ENCODE measurements around the gene SPPL2C. TPM values are rescaled to one million over a fixed set of nuclear protein-coding genes. Genes with fewer than 3 reads are reported as not detected.

The SPPL2C gene
- total and polyA plus RNA-seq, 2 of the 13 experiments (the other 11 are each of a cell fraction or from before 2014, with no cell fraction given) = not detected

DNA sequence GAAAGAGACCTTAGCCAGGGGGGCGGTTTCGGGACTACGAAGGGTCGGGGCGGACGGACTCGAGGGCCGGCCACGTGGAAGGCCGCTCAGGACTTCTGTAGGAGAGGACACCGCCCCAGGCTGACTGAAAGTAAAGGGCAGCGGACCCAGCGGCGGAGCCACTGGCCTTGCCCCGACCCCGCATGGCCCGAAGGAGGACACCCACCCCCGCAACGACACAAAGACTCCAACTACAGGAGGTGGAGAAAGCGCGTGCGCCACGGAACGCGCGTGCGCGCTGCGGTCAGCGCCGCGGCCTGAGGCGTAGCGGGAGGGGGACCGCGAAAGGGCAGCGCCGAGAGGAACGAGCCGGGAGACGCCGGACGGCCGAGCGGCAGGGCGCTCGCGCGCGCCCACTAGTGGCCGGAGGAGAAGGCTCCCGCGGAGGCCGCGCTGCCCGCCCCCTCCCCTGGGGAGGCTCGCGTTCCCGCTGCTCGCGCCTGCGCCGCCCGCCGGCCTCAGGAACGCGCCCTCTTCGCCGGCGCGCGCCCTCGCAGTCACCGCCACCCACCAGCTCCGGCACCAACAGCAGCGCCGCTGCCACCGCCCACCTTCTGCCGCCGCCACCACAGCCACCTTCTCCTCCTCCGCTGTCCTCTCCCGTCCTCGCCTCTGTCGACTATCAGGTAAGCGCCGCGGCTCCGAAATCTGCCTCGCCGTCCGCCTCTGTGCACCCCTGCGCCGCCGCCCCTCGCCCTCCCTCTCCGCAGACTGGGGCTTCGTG is 49.5 kb downstream of the SPPL2C start, which contains the start of gene MAPT (continued):
- TF ChIP-seq ZNF292 (CRISPR knock-in tag; IDR thresholded peaks at IDR 0.05; ENCODE audit: borderline replicate concordance, low read depth) (no peak), MATR3 (CRISPR knock-in tag; IDR thresholded peaks at IDR 0.05) (no peak), HOXA9 (CRISPR knock-in tag; IDR thresholded peaks at IDR 0.05; ENCODE audit: borderline replicate concordance) (no peak), ZNF282 (IDR thresholded peaks at IDR 0.05; ENCODE audit: partially characterized antibody) (no peak), ZNF788 (CRISPR knock-in tag; IDR thresholded peaks at IDR 0.05; ENCODE audit: borderline replicate concordance) (no peak), ZNF782 (CRISPR knock-in tag; IDR thresholded peaks at IDR 0.05; ENCODE audit: borderline replicate concordance) (no peak), STAT5B (CRISPR knock-in tag; IDR thresholded peaks at IDR 0.05) (no peak), SIN3B (IDR thresholded peaks at IDR 0.05; ENCODE audit: low read length) (no peak), ZNF773 (CRISPR knock-in tag; IDR thresholded peaks at IDR 0.05; ENCODE audit: borderline replicate concordance) (0 out of 2 replicates have a peak, but pooled peaks have one; percentile 37), ZNF616 (CRISPR knock-in tag; IDR thresholded peaks at IDR 0.05; ENCODE audit: low read depth) (peak; percentile 43; the same call in 1 of the 2 replicates), ZNF724P (CRISPR knock-in tag; IDR thresholded peaks at IDR 0.05; ENCODE audit: borderline replicate concordance) (no peak), ZMYM3 (CRISPR knock-in tag; IDR thresholded peaks at IDR 0.05) (no peak), NFE2 (CRISPR knock-in tag; IDR thresholded peaks at IDR 0.05) (no peak), ZFP82 (CRISPR knock-in tag; IDR thresholded peaks at IDR 0.05; ENCODE audit: borderline replicate concordance) (no peak), SNAI1 (CRISPR knock-in tag; IDR thresholded peaks at IDR 0.05; ENCODE audit: borderline replicate concordance) (no peak), ZNF605 (CRISPR knock-in tag; IDR thresholded peaks at IDR 0.05) (no peak), ZNF674 (CRISPR knock-in tag; IDR thresholded peaks at IDR 0.05; ENCODE audit: low read depth) (no peak), BORCS8-MEF2B (CRISPR knock-in tag; IDR thresholded peaks at IDR 0.05) (no peak), FOXP1 (IDR thresholded peaks at IDR 0.05) (no peak), FOXP1 (CRISPR knock-in tag; IDR thresholded peaks at IDR 0.05) (no peak), ZKSCAN1 (IDR thresholded peaks at IDR 0.05; ENCODE audit: low read length) (no peak)
- TF ChIP-seq, protein P1, sequence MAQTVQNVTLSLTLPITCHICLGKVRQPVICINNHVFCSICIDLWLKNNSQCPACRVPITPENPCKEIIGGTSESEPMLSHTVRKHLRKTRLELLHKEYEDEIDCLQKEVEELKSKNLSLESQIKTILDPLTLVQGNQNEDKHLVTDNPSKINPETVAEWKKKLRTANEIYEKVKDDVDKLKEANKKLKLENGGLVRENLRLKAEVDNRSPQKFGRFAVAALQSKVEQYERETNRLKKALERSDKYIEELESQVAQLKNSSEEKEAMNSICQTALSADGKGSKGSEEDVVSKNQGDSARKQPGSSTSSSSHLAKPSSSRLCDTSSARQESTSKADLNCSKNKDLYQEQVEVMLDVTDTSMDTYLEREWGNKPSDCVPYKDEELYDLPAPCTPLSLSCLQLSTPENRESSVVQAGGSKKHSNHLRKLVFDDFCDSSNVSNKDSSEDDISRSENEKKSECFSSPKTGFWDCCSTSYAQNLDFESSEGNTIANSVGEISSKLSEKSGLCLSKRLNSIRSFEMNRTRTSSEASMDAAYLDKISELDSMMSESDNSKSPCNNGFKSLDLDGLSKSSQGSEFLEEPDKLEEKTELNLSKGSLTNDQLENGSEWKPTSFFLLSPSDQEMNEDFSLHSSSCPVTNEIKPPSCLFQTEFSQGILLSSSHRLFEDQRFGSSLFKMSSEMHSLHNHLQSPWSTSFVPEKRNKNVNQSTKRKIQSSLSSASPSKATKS (CRISPR knock-in tag; IDR thresholded peaks at IDR 0.05) = no peak
- TF ChIP-seq, protein P2, sequence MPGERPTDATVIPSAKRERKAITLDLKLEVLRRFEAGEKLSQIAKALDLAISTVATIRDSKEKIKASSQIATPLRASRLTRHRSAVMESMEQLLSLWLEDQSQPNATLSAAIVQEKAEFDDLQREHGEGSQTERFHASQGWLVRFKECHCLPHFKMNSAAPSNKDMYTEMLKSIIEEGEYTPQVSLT (CRISPR knock-in tag; IDR thresholded peaks at IDR 0.05; ENCODE audit: borderline replicate concordance, low read depth) = no peak
- TF ChIP-seq, protein P3, sequence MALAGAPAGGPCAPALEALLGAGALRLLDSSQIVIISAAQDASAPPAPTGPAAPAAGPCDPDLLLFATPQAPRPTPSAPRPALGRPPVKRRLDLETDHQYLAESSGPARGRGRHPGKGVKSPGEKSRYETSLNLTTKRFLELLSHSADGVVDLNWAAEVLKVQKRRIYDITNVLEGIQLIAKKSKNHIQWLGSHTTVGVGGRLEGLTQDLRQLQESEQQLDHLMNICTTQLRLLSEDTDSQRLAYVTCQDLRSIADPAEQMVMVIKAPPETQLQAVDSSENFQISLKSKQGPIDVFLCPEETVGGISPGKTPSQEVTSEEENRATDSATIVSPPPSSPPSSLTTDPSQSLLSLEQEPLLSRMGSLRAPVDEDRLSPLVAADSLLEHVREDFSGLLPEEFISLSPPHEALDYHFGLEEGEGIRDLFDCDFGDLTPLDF (CRISPR knock-in tag; IDR thresholded peaks at IDR 0.05) = no peak; the same call in 1 of the 2 replicates
- TF ChIP-seq, protein P4, sequence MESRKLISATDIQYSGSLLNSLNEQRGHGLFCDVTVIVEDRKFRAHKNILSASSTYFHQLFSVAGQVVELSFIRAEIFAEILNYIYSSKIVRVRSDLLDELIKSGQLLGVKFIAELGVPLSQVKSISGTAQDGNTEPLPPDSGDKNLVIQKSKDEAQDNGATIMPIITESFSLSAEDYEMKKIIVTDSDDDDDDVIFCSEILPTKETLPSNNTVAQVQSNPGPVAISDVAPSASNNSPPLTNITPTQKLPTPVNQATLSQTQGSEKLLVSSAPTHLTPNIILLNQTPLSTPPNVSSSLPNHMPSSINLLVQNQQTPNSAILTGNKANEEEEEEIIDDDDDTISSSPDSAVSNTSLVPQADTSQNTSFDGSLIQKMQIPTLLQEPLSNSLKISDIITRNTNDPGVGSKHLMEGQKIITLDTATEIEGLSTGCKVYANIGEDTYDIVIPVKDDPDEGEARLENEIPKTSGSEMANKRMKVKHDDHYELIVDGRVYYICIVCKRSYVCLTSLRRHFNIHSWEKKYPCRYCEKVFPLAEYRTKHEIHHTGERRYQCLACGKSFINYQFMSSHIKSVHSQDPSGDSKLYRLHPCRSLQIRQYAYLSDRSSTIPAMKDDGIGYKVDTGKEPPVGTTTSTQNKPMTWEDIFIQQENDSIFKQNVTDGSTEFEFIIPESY (CRISPR knock-in tag; IDR thresholded peaks at IDR 0.05) = peak; percentile 75
- TF ChIP-seq, protein P5, sequence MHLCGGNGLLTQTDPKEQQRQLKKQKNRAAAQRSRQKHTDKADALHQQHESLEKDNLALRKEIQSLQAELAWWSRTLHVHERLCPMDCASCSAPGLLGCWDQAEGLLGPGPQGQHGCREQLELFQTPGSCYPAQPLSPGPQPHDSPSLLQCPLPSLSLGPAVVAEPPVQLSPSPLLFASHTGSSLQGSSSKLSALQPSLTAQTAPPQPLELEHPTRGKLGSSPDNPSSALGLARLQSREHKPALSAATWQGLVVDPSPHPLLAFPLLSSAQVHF (CRISPR knock-in tag; IDR thresholded peaks at IDR 0.05) = no peak

Data from HepG2 (cell line).